DMS79 (cell line): ENCODE results near the gene UBE2L5.

ENCODE experiments used
- DNase-seq: peaks from one replicate; lab custom pipeline; 2025; lab: John Stamatoyannopoulos, UW

The UBE2L5 gene

DNA sequence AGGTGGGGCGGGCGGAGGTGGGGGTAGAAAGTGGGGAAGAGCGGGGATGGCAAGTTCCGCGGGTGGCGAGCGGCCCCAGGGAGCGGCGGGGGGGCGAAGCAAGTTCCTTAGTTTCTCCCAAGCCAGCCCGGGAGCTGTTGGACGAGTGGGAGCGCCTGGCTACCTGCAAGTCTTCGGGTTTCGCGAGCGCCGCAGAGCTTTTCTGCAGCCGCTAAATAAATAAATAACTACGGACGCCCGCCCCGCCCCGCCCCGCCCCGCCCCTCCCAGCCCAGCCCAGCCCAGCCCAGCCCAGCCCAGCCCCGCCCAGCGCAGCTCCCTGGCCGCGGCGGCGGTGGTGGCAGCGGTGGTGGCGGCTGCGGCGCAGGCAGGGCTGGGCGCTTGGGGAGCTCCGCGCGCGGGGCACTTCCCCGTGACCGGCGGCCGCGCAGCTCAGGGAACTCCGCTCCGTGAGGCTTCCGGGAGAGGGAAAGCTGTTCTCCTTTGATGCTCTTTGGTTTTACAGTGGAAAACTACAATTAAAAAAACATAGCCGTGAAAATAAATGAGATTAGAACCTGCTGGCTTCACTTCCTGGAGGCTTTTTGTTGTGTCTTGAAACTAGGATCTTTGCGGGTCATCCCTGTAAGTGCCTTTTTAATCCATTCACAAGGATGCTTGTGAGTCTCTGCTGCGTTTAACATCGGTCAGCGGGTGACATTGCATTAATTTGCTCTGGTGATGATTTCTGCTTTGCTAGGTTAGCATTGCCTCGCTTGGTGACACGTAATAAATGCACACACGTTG is at the start of gene UBE2L5:
Gene UBE2L5, plus strand, starts transcription at position 440 of the 786 bp plus-strand sequence. CDS start 5,498 bp downstream, outside the sequence.
- DNase-seq: peak; percentile 66

GRCh38 chr13:30373727-30374126 is 48.6 kb upstream of the UBE2L5 start:
- no peak for DNase-seq

GRCh38 chr13:30375265-30375835 is 46.9 kb upstream of the UBE2L5 start:
- DNase-seq: peak; percentile 68

GRCh38 chr13:30376426-30377311 is 45.6 kb upstream of the UBE2L5 start:
- peak; percentile 91 for DNase-seq

DNA sequence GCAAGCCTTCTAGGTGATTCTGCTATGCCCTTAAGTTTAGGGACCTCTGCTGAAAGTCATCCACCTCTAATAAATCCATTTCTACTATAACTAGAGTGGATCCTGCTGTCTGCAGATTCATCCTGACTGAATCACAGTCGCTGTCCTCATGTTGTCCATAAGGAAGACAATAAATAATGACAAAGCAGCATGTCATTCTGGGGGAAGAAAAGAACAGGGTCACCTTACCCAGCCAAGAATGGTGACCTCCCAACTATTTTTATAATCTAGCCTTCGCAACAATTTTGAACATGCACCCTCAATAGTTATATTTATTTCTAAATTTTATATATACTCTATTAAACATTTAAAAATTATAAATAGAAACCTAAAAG is 45.0 kb upstream of the UBE2L5 start:
- no peak for DNase-seq

GRCh38 chr13:30378191-30378590 is 44.1 kb upstream of the UBE2L5 start:
- DNase-seq: no peak

DNA sequence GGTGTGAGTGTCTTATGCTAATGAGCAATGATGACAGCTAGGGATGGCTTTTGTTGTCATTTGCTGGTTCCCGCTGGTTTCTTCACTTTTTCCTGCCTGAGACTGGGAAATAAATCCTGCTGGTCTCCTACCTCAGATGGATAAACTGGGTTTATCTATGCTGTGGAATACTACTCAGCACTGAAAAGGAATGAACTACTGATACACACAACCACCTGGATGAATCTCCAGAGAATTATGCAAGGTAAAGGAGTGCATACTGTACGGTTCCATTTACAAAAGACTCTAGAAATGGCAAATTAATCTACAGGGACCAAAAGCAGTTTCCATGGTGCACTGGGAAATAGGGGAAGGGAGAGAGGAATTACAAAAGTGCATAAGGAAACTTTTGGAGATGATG is 41.2 kb upstream of the UBE2L5 start:
- no peak for DNase-seq

- DNase-seq: no peak
Measured at GRCh38 chr13:30382836-30383525, 39.3 kb upstream of the UBE2L5 start.

DNA sequence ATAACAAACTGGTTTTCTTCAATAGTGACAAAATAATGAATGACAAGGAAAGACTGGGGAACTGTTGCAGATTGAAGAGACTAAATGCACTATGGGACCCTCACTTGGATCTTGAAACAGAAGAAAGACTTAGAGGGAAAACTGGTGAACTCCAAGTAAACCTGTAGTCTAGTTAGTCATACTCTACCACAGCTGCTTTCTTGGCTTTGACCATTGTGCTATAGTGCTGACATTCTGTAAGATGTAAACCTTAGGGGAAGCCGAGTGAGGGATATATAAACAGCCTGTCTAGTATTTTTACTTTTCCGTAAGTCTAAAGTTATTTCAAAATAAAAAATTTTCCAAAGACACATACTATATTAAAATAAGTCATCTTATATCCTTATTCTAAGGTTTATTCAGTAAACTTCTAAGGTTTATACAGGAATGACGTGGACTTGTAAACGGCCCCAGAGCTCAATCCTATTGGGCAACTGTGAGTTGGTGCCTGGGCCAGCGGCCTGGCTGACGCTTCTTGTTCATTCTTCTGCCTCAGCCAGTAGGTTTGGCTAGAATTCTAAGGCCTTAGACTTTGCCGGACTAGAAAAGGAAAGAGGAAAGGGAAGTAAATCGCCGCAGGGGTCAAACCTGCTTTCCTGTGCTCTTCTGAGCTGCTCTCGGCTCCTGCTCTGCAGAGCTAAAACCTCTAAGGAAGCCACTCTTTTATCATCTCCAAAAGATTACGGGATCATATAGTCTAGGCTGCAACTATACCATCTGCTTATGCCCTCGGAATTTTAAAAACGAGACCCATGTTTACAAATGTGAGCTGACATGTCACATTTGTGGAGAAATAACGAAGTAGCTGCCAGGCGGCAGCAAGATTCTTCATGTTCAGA is 33.6 kb upstream of the UBE2L5 start:
- no peak for DNase-seq

DNA sequence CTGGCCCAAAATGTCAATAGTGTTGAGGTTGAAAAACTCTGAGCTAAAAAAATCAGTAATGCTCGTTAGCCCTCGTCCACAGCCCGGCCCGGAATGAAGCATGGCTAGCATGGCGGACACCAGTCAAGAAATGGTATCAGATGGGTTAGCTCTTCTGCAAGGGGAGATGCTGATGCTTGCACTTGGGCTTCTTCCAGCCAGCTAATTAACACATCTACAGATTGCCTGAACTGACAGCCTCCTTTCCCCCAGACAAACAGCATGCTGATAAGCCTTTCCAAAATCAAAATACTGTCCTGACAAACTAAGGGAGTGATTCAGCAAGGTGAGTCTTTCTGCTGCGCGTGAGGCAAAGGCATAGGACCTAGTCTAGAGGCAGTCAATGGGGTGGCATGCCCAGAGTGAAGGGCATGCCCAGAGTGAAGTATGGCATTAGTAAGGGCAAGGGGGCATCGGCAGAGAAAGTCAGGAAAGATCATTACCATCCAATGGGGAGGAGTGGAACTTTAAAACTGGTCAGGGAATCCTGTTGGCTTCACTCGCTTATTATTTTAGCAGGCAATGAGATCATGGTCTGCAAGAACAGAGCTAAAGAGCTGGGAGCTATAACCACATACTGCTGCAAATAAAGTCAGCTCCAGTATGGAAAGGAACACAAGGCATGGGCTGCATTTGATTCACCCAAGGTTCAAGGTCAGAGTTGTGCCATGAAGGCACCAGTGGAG is 30.2 kb upstream of the UBE2L5 start:
- DNase-seq: no peak

DNA sequence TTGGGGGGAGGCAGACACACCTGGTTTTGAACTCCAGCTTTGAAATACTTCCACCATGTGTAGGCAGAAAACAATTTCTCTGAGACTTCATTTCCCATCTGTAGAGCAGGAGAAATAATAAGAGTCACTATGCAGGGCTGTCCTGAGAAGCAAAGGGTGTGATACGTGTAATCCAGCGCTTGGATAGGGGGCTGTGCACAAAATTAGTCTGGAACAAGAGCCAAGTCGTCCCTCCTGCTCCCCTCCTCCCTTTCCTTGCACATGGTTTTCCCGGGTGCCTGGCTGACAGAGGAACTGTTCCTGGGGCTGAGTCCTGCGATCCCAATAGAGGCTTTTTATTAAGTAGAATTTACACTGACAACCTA is 29.6 kb upstream of the UBE2L5 start:
- no peak for DNase-seq

- DNase-seq: no peak
Measured at GRCh38 chr13:30394751-30395191, 27.5 kb upstream of the UBE2L5 start.

DNA sequence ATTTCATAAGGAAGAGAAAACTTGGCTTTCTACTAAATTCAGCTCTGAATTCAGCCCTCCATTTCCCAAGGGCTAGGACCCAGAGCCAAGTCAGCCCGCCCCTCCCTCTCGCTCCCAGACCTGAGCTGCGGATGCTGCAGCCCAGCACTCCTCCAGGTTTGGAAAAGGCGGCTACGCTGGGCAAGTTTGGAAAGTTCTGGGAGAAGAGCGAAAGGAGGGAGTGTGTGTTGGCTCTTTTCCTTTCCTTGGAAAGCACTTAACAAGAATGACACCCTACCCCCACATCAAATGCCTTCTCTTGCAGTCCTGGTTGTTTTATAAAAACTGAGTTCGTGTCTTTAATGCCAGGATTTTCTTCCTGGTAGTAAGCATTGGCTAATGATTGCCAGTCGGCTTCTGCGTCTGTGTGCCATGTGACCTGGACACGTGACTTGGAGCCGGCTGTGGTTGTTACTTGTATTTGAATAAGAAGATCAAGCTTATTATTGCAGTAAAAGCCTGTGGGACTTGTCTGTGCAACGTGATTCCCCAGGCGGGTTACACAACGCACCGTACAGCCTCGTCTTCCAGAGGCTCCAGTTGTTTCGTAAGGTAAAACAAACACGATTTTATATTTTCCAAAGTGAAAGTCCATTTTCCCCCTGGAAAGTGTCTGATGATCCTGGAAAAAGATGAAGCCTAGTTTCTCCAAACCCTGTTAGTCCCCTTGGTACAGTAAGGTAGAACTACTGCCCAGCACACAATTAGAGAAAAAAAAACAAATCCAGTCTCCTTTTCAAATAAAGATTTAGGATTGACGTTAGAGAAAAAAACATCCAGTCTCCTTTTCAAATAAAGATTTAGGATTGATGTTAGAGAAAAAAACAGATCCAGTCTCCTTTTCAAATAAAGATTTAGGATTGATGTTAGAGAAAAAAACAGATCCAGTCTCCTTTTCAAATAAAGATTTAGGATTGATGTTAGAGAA is 26.8 kb upstream of the UBE2L5 start:
- DNase-seq: peak; percentile 64

- DNase-seq: no peak
Measured at GRCh38 chr13:30396434-30397075, 25.7 kb upstream of the UBE2L5 start.

DNA sequence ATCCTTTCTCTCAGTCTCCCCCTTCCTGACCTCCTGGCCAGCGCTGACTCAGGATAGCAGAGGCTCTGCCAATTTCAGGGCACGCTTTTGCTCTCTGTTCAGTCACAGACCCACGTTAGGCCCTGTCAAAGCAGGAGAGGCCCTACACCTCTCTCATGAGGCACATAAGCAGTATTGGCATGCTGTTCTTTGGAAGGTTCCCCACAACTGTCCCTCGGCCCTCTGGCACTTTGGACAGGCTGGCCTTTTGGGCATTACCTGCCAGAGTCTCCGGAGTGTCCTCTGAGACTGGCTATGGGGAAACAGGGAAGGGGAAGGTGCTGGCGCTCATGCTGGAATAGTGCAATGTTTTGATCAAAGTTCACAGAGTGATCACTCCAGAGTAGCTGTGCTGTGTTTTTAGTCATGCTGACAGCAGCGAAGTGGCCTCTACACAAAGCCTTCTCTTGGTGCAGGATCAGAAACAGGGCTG is 23.7 kb upstream of the UBE2L5 start:
- no peak for DNase-seq

- no peak for DNase-seq
Measured at GRCh38 chr13:30400376-30400775, 21.9 kb upstream of the UBE2L5 start.

- DNase-seq: no peak
Measured at GRCh38 chr13:30401347-30401746, 20.9 kb upstream of the UBE2L5 start.

- no peak for DNase-seq
Measured at GRCh38 chr13:30403456-30403855, 18.8 kb upstream of the UBE2L5 start.

DNA sequence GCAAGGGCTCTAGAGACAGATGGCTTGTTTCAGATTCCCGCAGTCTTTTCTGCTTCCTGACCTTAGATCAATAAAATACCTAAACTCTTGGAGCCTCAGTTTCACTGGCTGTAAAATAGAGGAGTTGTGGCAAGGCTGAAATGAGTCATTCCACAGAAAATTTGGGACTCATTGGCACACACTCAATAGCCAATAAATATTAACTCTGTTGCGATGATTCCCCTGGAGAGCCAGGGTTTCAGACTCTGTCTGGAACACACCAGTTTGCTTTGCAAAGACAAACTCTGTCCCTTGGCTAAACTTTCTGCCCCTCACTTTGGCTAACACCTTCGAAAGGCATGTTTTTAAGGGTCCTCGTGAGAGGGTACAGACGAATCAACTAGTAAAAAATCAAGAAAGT is 18.1 kb upstream of the UBE2L5 start:
- no peak for DNase-seq
